Omental fat pad (tissue), 4 donors: ENCODE measurements around the gene HEPACAM. TPM values are rescaled to one million over a fixed set of nuclear protein-coding genes. Genes with fewer than 3 reads are reported as not detected.

Source experiments
- ATAC-seq: fragments of 150-250 bp; one replicate; pipeline ENCODE4 v1.9.1; 2016; ENCODE audit warnings: mild to moderate bottlenecking, moderate library complexity; ENCODE audit not compliant: low FRiP score
- DNase-seq: peaks from one replicate; pipeline ENCODE4 v3.0.0-alpha.2; 2019; ENCODE audit warnings: low spot score
- total RNA-seq, 4 donors: library from RNA; depleted of rRNA; stranded (reverse); fragments of >200 nt; gene quantifications; one replicate each; pipeline ENCODE4 v1.1.0, GENCODE V29; 2016
- TF ChIP-seq, protein P1 (sequence below), 3 donors: fragments of 450-650 bp; IDR thresholded peaks; one replicate each; pipeline ENCODE4 v1.5.1; 2016 to 2017; ENCODE audit warnings: antibody characterized with exemption in 3 of 3, mild to moderate bottlenecking in 3 of 3, moderate library complexity in 2 of 3

The HEPACAM gene
- 10 to 100 TPM in 3 of 4 donors, 1 to 10 TPM in 1; 8.5 to 37.3 (median 21.3) TPM for total RNA-seq

DNA sequence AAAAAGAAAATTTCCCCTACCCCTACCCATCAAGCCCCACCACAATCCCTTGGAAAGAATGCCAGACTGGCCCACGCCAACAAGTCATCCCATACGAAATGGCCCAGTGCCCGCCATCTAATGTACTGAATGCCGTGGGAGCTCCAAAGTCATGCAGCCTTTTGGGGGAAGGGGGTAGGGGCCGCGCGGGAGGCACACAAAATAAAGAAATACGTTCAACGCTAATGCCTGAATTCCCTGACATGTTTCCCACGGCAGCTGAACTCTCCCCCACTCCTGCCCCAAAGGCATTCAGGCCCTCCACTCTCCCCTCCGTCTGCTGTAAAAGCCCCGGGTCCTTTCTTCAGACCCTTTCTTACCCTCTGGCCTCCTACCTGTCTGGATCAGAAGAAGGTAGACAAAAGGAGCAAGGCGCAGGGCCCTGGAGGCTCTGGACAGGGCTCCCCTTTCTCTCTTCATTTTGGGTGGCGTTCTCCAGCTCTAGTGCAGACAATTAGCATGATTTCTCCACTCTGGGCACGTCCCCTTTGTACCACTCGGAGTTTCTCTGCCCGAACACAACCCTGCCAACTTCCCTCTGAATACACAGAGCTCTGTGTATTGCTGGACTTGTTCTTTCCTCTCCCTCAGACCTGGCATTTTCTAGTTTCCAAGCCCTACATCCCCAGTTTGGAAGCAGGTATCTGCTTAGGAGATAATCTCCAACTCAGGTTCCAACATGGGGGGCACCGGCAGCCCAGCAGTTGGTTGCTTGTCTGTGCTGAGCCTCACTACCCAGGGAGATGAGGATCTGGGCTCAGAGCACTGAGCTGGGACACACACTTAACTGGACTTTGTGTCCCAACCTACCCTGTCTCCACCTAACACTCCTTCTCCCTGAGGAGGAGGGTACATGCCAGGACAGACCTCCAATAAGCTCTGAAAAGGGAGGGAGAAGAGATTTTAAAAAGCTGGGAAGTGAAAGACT is at the start of gene HEPACAM:
Gene HEPACAM (minus strand): TSS at position 500 of the 967 bp plus-strand sequence. CDS start 41 bp downstream, at position 459.
- TF ChIP-seq, protein P1, sequence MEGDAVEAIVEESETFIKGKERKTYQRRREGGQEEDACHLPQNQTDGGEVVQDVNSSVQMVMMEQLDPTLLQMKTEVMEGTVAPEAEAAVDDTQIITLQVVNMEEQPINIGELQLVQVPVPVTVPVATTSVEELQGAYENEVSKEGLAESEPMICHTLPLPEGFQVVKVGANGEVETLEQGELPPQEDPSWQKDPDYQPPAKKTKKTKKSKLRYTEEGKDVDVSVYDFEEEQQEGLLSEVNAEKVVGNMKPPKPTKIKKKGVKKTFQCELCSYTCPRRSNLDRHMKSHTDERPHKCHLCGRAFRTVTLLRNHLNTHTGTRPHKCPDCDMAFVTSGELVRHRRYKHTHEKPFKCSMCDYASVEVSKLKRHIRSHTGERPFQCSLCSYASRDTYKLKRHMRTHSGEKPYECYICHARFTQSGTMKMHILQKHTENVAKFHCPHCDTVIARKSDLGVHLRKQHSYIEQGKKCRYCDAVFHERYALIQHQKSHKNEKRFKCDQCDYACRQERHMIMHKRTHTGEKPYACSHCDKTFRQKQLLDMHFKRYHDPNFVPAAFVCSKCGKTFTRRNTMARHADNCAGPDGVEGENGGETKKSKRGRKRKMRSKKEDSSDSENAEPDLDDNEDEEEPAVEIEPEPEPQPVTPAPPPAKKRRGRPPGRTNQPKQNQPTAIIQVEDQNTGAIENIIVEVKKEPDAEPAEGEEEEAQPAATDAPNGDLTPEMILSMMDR (IDR thresholded peaks at IDR 0.05) = no peak
- DNase-seq = no peak

DNA sequence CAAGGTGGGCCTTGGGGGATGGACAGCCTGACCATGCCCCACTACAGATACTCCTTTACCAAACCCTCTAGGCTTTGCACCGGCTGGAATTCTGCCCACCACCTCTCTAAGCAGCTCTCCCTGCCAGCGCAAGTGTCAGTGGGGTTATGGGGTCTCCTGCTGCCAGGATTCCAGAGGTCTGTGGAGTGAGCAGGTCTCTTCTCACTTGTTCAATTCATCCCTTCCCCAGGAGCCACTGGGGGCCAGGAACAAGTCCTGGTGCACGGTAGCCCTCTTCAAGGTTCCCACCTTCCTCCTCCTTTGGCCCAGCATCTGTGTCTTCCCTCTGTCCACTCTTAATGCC is 48.6 kb upstream of the HEPACAM start:
- no peak for ATAC-seq
- no peak for DNase-seq
- TF ChIP-seq, protein P1 (IDR thresholded peaks at IDR 0.05) = no peak

More for the DNA sequence above, at the start of gene HEPACAM:
- no peak for ATAC-seq

- DNase-seq (no peak), ATAC-seq (no peak)
- TF ChIP-seq, protein P1 (IDR thresholded peaks at IDR 0.05) = no peak
These were observed 48.0 kb upstream of the HEPACAM start for GRCh38 chr11:124983674-124984511.

GRCh38 chr11:124982043-124982442 is 46.2 kb upstream of the HEPACAM start:
- ATAC-seq = no peak
- DNase-seq = no peak
- TF ChIP-seq, protein P1 (IDR thresholded peaks at IDR 0.05) = no peak

GRCh38 chr11:124978316-124978715 is 42.5 kb upstream of the HEPACAM start:
- ATAC-seq (no peak), DNase-seq (no peak)
- TF ChIP-seq, protein P1 (IDR thresholded peaks at IDR 0.05) = no peak

DNA sequence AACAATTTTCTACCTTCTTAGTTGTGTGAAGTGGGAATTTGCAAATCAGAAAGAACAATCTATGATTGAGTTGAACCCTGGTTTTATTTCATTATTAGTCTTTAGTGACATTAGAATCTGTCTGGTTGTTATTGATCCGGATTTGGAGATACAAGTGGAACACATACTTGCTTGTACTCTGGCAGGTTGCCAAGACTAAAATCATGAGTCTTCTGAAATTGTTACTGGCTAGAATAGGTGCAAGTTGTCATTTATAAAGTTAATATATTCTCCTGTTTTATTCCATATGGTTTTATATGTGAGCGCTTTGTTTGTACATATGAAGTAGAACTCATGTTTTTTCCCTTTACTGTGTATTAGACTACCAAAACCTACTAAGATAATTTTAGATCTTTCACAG is 41.2 kb upstream of the HEPACAM start:
- DNase-seq (no peak), ATAC-seq (no peak)
- TF ChIP-seq, protein P1 (IDR thresholded peaks at IDR 0.05) = no peak
